Measurements from ENCODE around the gene CACNG7. TPM values are rescaled to one million over a fixed set of nuclear protein-coding genes. Genes with fewer than 3 reads are reported as not detected.

CACNG7 gene
- polyA plus RNA-seq, 1 experiment: 8.6 TPM

DNA sequence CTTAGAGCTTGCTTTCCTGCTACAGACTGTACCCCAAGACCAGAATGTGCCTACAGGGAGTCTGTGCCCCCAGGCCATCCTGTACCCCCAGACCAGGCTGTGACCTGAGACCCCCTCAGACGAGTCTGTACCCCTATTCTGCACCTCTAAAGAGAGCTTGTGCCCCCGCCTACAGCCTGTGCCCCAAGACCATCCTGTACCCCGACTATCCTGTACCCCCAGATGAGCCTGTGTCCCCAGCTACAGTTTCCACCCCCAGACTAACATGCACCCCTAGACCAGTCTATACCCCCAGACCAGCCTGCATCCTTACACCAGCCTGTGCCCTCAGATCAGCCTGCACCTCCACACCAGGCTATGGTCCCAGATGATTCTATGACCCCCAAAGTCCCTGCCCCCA is 84.4 kb downstream of the CACNG7 start:
- CTCF ChIA-PET: interaction anchor here (0.6 to 2.0 kb wide), 3 partner anchors 30 to 36 kb away, joined by 3 to 7 read pairs (median 4); no protein-coding TSS in a partner anchor
- POLR2A ChIA-PET: interaction anchor here (0.7 kb wide), 1 partner anchor 31 kb away, joined by 8 read pairs; no protein-coding TSS in a partner anchor
- DNase-seq (ENCODE audit: low read depth, low spot score): no peak
- Histone ChIP-seq H3K4me3 (ENCODE audit: low read depth, low read length) (no peak overlapping the region), H3K9me3 (ENCODE audit: control insufficient read depth, insufficient read depth, low read length) (no peaks in the 10 kb centered on the region), H3K27me3 (ENCODE audit: control insufficient read depth, insufficient read depth, low read length) (peaks cover 7% of the 10 kb centered on the region), H3K27ac (ENCODE audit: low read depth, low read length) (no peak overlapping the region)
- TF ChIP-seq, protein P1, sequence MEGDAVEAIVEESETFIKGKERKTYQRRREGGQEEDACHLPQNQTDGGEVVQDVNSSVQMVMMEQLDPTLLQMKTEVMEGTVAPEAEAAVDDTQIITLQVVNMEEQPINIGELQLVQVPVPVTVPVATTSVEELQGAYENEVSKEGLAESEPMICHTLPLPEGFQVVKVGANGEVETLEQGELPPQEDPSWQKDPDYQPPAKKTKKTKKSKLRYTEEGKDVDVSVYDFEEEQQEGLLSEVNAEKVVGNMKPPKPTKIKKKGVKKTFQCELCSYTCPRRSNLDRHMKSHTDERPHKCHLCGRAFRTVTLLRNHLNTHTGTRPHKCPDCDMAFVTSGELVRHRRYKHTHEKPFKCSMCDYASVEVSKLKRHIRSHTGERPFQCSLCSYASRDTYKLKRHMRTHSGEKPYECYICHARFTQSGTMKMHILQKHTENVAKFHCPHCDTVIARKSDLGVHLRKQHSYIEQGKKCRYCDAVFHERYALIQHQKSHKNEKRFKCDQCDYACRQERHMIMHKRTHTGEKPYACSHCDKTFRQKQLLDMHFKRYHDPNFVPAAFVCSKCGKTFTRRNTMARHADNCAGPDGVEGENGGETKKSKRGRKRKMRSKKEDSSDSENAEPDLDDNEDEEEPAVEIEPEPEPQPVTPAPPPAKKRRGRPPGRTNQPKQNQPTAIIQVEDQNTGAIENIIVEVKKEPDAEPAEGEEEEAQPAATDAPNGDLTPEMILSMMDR (IDR thresholded peaks at IDR 0.05; ENCODE audit: low read depth, low read length): no peak

Other genes starting within 250 kb of the CACNG7 start
- gene NLRP12, start 85.0 kb upstream of the CACNG7 start, polyA plus RNA-seq (2011; rRNA removed): not detected in 2 replicates
- gene MYADM, start 41.4 kb upstream of the CACNG7 start, polyA plus RNA-seq (2011; rRNA removed): 39.3 and 71.0 TPM in 2 replicates
- gene PRKCG, start 27.1 kb upstream of the CACNG7 start, polyA plus RNA-seq (2011; rRNA removed): 0.09 and 0.14 TPM in 2 replicates
- gene CACNG8, start 53.7 kb downstream of the CACNG7 start, polyA plus RNA-seq (2011; rRNA removed): 0.33 and 0.52 TPM in 2 replicates
- 0.17 and 0.19 TPM in 2 replicates for gene CACNG6, start 82.4 kb downstream of the CACNG7 start, polyA plus RNA-seq (2011; rRNA removed)
- gene VSTM1, start 154.6 kb downstream of the CACNG7 start, polyA plus RNA-seq (2011; rRNA removed): not detected in 2 replicates
- gene TARM1, start 172.1 kb downstream of the CACNG7 start, polyA plus RNA-seq (2011; rRNA removed): not detected in 2 replicates
- gene OSCAR, start 191.5 kb downstream of the CACNG7 start, polyA plus RNA-seq (2011; rRNA removed): 0.22 and 0.29 TPM in 2 replicates
- 35.4 and 54.0 TPM in 2 replicates for gene NDUFA3, start 193.6 kb downstream of the CACNG7 start, polyA plus RNA-seq (2011; rRNA removed)
- 12.3 and 15.8 TPM in 2 replicates for gene TFPT, start 206.4 kb downstream of the CACNG7 start, polyA plus RNA-seq (2011; rRNA removed)
- 28.7 and 35.3 TPM in 2 replicates for gene PRPF31, start 206.5 kb downstream of the CACNG7 start, polyA plus RNA-seq (2011; rRNA removed)
- 9.9 and 18.7 TPM in 2 replicates for gene CNOT3, start 228.5 kb downstream of the CACNG7 start, polyA plus RNA-seq (2011; rRNA removed)